HepG2 (cell line): ENCODE data around the gene PGPEP1. TPM values are rescaled to one million over a fixed set of nuclear protein-coding genes. Genes with fewer than 3 reads are reported as not detected.

ENCODE experiments used
- ATAC-seq: fragments of 200-7000 bp; cut with Tn5 transposase; 3 replicates; pipeline ENCODE4 v1.9.1; 2020; ENCODE audit warnings: mild to moderate bottlenecking, moderate library complexity
- BruUV-seq: library from RNA; stranded (reverse); fragments of 400-500 nt; replicated peaks from 2 replicates; lab custom pipeline; 2021; lab: Mats Ljungman, UMichigan
- CTCF ChIA-PET: fragments of 300-600 bp; formaldehyde crosslinking; extraction: SDS; loops from one replicate; lab custom pipeline; 2021; ENCODE audit warnings: low total read pairs, inconsistent platforms, low intra/inter-chr PET ratio; lab: Yijun Ruan, JAX
- POLR2A ChIA-PET: fragments of 350-600 bp; sonication (Branson Sonifier 250); formaldehyde crosslinking; loops from one replicate; lab custom pipeline; 2020; ENCODE audit warnings: antibody characterized with exemption, inconsistent platforms; lab: Yijun Ruan, JAX
- DNase-seq: peaks from one replicate; pipeline ENCODE4 v3.0.0-alpha.2; 2015; ENCODE audit warnings: low spot score
- FAIRE-seq: peaks from 3 replicates; lab custom pipeline; 2011; peaks lifted over from hg19 to GRCh38; lab: Jason Lieb, UNC
- H2AFZ ChIP-seq: one replicate; pipeline ENCODE4 v1.6.1; 2011; ENCODE audit warnings: low read length, inconsistent platforms
- H3K27ac ChIP-seq: fragments of 300-600 bp; 3 replicates; pipeline ENCODE4 v1.8.0; 2011; ENCODE audit warnings: mixed run types, mild to moderate bottlenecking, mixed read lengths, low read length, inconsistent platforms; ENCODE audit not compliant: insufficient read depth; ENCODE audit errors: extremely low read length
- H3K27me3 ChIP-seq, 2 experiments: fragments of 200-600 bp in 1 of 2; 2 replicates in 1 of 2; 3 replicates in 1 of 2; pipeline versions ENCODE4 v1.6.0 to v1.8.0; 2011; ENCODE audit warnings: low read length in 2 of 2, mild to moderate bottlenecking in 2 of 2, moderate library complexity in 2 of 2, inconsistent platforms in 1 of 2; ENCODE audit not compliant: insufficient read depth in 2 of 2, control insufficient read depth in 1 of 2
- H3K36me3 ChIP-seq, 2 experiments: fragments of 200-600 bp in 1 of 2; replicated peaks in 1 of 2; 2 replicates in 1 of 2; 3 replicates in 1 of 2; pipeline versions ENCODE4 v1.5.1 to v1.8.0; 2011; ENCODE audit warnings: low read length in 2 of 2, inconsistent platforms in 1 of 2; ENCODE audit not compliant: insufficient read depth in 2 of 2, control insufficient read depth in 1 of 2
- H3K4me1 ChIP-seq: 2 replicates; pipeline ENCODE4 v1.5.1; 2012; ENCODE audit warnings: low read length, inconsistent platforms; ENCODE audit not compliant: insufficient read depth
- H3K4me2 ChIP-seq: 2 replicates; pipeline ENCODE4 v1.6.0; 2011; ENCODE audit warnings: low read depth, low read length, inconsistent platforms
- H3K4me3 ChIP-seq, 3 experiments: fragments of 200-600 bp in 1 of 3; sonication (generic), shearing (Covaris generic) in 1 of 3; replicated peaks in 1 of 3; 2 replicates each; pipeline ENCODE4 v1.5.1; 2011 to 2016; ENCODE audit warnings: low read length in 3 of 3, inconsistent platforms in 2 of 3, low read depth in 2 of 3, mild to moderate bottlenecking in 2 of 3, control low read depth in 1 of 3, mixed read lengths in 1 of 3; ENCODE audit not compliant: insufficient read depth in 1 of 3
- H3K79me2 ChIP-seq: one replicate; pipeline ENCODE4 v1.6.1; 2011; ENCODE audit warnings: low read length, inconsistent platforms; ENCODE audit not compliant: insufficient read depth
- H3K9ac ChIP-seq: 2 replicates; pipeline ENCODE4 v1.6.0; 2011; ENCODE audit warnings: mild to moderate bottlenecking, low read depth, low read length, inconsistent platforms; ENCODE audit not compliant: insufficient read depth
- H3K9me3 ChIP-seq: 2 replicates; pipeline ENCODE4 v1.5.1; 2012; ENCODE audit warnings: mild to moderate bottlenecking, low read length
- H4K20me1 ChIP-seq: 2 replicates; pipeline ENCODE4 v1.6.0; 2011; ENCODE audit warnings: inconsistent platforms, mild to moderate bottlenecking, low read length, moderate library complexity; ENCODE audit not compliant: insufficient read depth
- ARID2 ChIP-seq: sonication (generic); formaldehyde crosslinking; IDR thresholded peaks from 2 replicates; pipeline ENCODE4 v1.8.1; 2022; ENCODE audit warnings: mild to moderate bottlenecking, missing genetic modification reagents, borderline replicate concordance
- FOXA1 ChIP-seq, 2 experiments: fragments of 450-650 bp in 1 of 2; sonication (generic) in 1 of 2; formaldehyde crosslinking in 1 of 2; IDR thresholded peaks; 2 replicates each; pipeline versions ENCODE4 v1.4.0 to v1.6.1; 2016 to 2020; ENCODE audit warnings: missing genetic modification reagents in 1 of 2
- RBFOX2 ChIP-seq: fragments of 200-400 bp; formaldehyde crosslinking; IDR thresholded peaks from 2 replicates; pipeline ENCODE4 v1.6.1; 2017; ENCODE audit warnings: low read depth, mild to moderate bottlenecking, low read length
- SIN3A ChIP-seq: IDR thresholded peaks from 2 replicates; pipeline ENCODE4 v1.6.1; 2011; ENCODE audit warnings: low read depth, mild to moderate bottlenecking, control low read depth, low read length, borderline replicate concordance
- ZNF234 ChIP-seq: sonication (generic); formaldehyde crosslinking; conservative IDR thresholded peaks from 2 replicates; pipeline ENCODE4 v1.5.1; 2020; ENCODE audit warnings: mild to moderate bottlenecking, missing genetic modification reagents
- ZNF33B ChIP-seq: sonication (generic); formaldehyde crosslinking; IDR thresholded peaks from 2 replicates; pipeline ENCODE4 v1.5.1; 2020; ENCODE audit warnings: mild to moderate bottlenecking, missing genetic modification reagents
- WGBS: methylation state at CpG from one replicate; pipeline ENCODE4 v1.1.6; 2017; ENCODE audit warnings: low lambda C conversion rate; 5-methylcytosine and 5-hydroxymethylcytosine counted together
- in situ Hi-C: cut with HindIII; loops from 2 replicates; pipeline ENCODE4 v1.10.0; 2017; ENCODE audit warnings: low pct_unique_long_range_greater_than_20kb; ENCODE audit not compliant: extremely low pct_ligation_motif_present
- intact Hi-C: fragments of 100-400 bp; cut with micrococcal nuclease; formaldehyde crosslinking; loops from one replicate; pipeline ENCODE4 v1.10.0; 2022; ENCODE audit not compliant: unreplicated experiment
- polyA plus RNA-seq, 8 experiments: library from polyadenylated mRNA; depleted of rRNA in 3 of 8; stranded (reverse) in 7 of 8; unstranded in 1 of 8; fragments of >200 nt; fragmentation: Illumina TruSeq in 4 of 8; extraction: Trizol in 4 of 8; gene quantifications; 2 replicates each; pipeline versions ENCODE4 v1.2.1 to v1.2.3, GENCODE V29; 2011 to 2016; ENCODE audit warnings: low read depth in 4 of 8, missing spikeins in 1 of 8, mixed read lengths in 1 of 8; ENCODE audit not compliant: insufficient read depth in 1 of 8
- total RNA-seq, 5 experiments: library from RNA; depleted of rRNA; stranded (reverse); fragments of >200 nt; fragmentation: Illumina TruSeq; extraction: Trizol; gene quantifications; 2 replicates each; pipeline ENCODE4 v1.2.3, GENCODE V29; 2016; ENCODE audit warnings: low read depth in 1 of 5

PGPEP1 gene
- total and polyA plus RNA-seq, 2 of the 13 experiments (the other 11 are each of a cell fraction or from before 2014, with no cell fraction given) = 53.1 to 56.6 TPM

GRCh38 chr19:18346091-18346490, 5.7 kb downstream of the PGPEP1 start:
- H3K4me2 ChIP-seq = no peak overlapping the region
- CTCF ChIA-PET = no interaction called here
- H4K20me1 ChIP-seq = peaks cover 10% of the 10 kb centered on the region
- no peak overlapping the region for H3K4me3 ChIP-seq
- no peaks in the 10 kb centered on the region for H3K27me3 ChIP-seq
- POLR2A ChIA-PET = no interaction called here
- no peak for DNase-seq
- intact Hi-C loops (loop anchor here (5.0 kb wide), 2 partner anchors 41 to 56 kb away; partner anchors contain the start of gene GDF15), in situ Hi-C loops (loop anchor here (10.0 kb wide), 1 partner anchor 59 kb away; no protein-coding TSS in a partner anchor)
- no peaks in the 10 kb centered on the region for H3K9me3 ChIP-seq
- no peak for ATAC-seq
- peaks cover 36% of the 10 kb centered on the region for H3K4me1 ChIP-seq
- H3K79me2 ChIP-seq = peaks cover 18% of the 10 kb centered on the region
- no peak overlapping the region for H2AFZ ChIP-seq
- no peak overlapping the region for H3K27ac ChIP-seq
- H3K9ac ChIP-seq = no peak overlapping the region
- no peak for FAIRE-seq
- no TSS peak for BruUV-seq
- TF ChIP-seq FOXA1 (IDR thresholded peaks at IDR 0.05) = no peak
- no peak for TF ChIP-seq FOXA1 (CRISPR knock-in tag; IDR thresholded peaks at IDR 0.05)
- no peak for TF ChIP-seq ZNF234 (CRISPR knock-in tag)
- TF ChIP-seq SIN3A = no peak
- no peak for TF ChIP-seq ARID2 (CRISPR knock-in tag)
- TF ChIP-seq, all 625 proteins: peak for 0
- peaks cover 14 to 37% of the 10 kb centered on the region in 2 experiments; a peak in 4 of 5 replicates for H3K36me3 ChIP-seq
- WGBS = 97% methylated on average over 8 of the region's 8 CpGs

GRCh38 chr19:18348171-18348570, 7.8 kb downstream of the PGPEP1 start:
- CTCF ChIA-PET = interaction anchor here (3.2 kb wide), 1 partner anchor 62 kb away, joined by 31 read pairs; no protein-coding TSS in a partner anchor
- H3K9ac ChIP-seq = no peak overlapping the region
- peak; percentile 52 for TF ChIP-seq RBFOX2
- no peak for TF ChIP-seq ZNF33B
- TF ChIP-seq, all 625 proteins: peak for 1
- FAIRE-seq (no peak), DNase-seq (no peak), ATAC-seq (no peak)
- no peak overlapping the region for H3K4me2 ChIP-seq
- BruUV-seq = no TSS peak
- H3K36me3 ChIP-seq = peaks cover 15 to 26% of the 10 kb centered on the region in 2 experiments
- 97% methylated on average over 16 of the region's 17 CpGs for whole genome bisulfite sequencing
- H4K20me1 ChIP-seq = peaks cover 5% of the 10 kb centered on the region; the same call in 1 of the 2 replicates
- POLR2A ChIA-PET = interaction anchor here (1.3 to 2.0 kb wide), 4 partner anchors 29 to 64 kb away, joined by 3 to 8 read pairs (median 6); no protein-coding TSS in a partner anchor
- intact Hi-C loops (loop anchor here (2.0 to 5.0 kb wide), 3 partner anchors 39 to 63 kb away; partner anchors contain the start of gene GDF15), in situ Hi-C loops (loop anchor here (10.0 kb wide), 1 partner anchor 57 kb away; no protein-coding TSS in a partner anchor)
- no peak overlapping the region for H3K27ac ChIP-seq
- H3K9me3 ChIP-seq = no peaks in the 10 kb centered on the region
- peaks cover 18% of the 10 kb centered on the region; the same call in 1 of the 2 replicates for H3K4me1 ChIP-seq
- H3K4me3 ChIP-seq = no peak overlapping the region
- peaks cover 7% of the 10 kb centered on the region for H3K79me2 ChIP-seq
- no peak overlapping the region for H2AFZ ChIP-seq
- no peaks in the 10 kb centered on the region for H3K27me3 ChIP-seq
